Panc1 (cell line): ENCODE results near the gene SPTBN1.

Experiments used
- POLR2AphosphoS5 ChIP-seq: IDR thresholded peaks from 2 replicates; pipeline ENCODE4 v1.6.1; 2012; ENCODE audit warnings: mild to moderate bottlenecking, low read depth, low read length, moderate library complexity
- TCF7L2 ChIP-seq: IDR thresholded peaks from 2 replicates; pipeline ENCODE4 v1.6.1; 2011; ENCODE audit warnings: mild to moderate bottlenecking, low read depth, low read length, inconsistent platforms
- TF ChIP-seq, protein P1 (sequence below): fragments of 450-650 bp; IDR thresholded peaks from 2 replicates; pipeline ENCODE4 v1.5.1; 2017; ENCODE audit warnings: mild to moderate bottlenecking
- TF ChIP-seq, protein P2 (sequence below), 2 experiments: IDR thresholded peaks; 2 replicates each; pipeline ENCODE4 v1.6.1; 2011 to 2012; ENCODE audit warnings: low read depth in 2 of 2, control low read depth in 1 of 2, low read length in 1 of 2, mild to moderate bottlenecking in 1 of 2, moderate library complexity in 1 of 2; ENCODE audit not compliant: insufficient read depth in 1 of 2

GRCh38 chr2:54476852-54477251, 20.7 kb downstream of the SPTBN1 start:
- TF ChIP-seq, protein P1, sequence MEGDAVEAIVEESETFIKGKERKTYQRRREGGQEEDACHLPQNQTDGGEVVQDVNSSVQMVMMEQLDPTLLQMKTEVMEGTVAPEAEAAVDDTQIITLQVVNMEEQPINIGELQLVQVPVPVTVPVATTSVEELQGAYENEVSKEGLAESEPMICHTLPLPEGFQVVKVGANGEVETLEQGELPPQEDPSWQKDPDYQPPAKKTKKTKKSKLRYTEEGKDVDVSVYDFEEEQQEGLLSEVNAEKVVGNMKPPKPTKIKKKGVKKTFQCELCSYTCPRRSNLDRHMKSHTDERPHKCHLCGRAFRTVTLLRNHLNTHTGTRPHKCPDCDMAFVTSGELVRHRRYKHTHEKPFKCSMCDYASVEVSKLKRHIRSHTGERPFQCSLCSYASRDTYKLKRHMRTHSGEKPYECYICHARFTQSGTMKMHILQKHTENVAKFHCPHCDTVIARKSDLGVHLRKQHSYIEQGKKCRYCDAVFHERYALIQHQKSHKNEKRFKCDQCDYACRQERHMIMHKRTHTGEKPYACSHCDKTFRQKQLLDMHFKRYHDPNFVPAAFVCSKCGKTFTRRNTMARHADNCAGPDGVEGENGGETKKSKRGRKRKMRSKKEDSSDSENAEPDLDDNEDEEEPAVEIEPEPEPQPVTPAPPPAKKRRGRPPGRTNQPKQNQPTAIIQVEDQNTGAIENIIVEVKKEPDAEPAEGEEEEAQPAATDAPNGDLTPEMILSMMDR, result no peak
- TF ChIP-seq, protein P2, sequence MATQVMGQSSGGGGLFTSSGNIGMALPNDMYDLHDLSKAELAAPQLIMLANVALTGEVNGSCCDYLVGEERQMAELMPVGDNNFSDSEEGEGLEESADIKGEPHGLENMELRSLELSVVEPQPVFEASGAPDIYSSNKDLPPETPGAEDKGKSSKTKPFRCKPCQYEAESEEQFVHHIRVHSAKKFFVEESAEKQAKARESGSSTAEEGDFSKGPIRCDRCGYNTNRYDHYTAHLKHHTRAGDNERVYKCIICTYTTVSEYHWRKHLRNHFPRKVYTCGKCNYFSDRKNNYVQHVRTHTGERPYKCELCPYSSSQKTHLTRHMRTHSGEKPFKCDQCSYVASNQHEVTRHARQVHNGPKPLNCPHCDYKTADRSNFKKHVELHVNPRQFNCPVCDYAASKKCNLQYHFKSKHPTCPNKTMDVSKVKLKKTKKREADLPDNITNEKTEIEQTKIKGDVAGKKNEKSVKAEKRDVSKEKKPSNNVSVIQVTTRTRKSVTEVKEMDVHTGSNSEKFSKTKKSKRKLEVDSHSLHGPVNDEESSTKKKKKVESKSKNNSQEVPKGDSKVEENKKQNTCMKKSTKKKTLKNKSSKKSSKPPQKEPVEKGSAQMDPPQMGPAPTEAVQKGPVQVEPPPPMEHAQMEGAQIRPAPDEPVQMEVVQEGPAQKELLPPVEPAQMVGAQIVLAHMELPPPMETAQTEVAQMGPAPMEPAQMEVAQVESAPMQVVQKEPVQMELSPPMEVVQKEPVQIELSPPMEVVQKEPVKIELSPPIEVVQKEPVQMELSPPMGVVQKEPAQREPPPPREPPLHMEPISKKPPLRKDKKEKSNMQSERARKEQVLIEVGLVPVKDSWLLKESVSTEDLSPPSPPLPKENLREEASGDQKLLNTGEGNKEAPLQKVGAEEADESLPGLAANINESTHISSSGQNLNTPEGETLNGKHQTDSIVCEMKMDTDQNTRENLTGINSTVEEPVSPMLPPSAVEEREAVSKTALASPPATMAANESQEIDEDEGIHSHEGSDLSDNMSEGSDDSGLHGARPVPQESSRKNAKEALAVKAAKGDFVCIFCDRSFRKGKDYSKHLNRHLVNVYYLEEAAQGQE (IDR thresholded peaks at IDR 0.05; ENCODE audit: insufficient read depth in 1 of 2, low read depth in 2 of 2, low read length in 1 of 2), result no peak
- TF ChIP-seq POLR2AphosphoS5 (no peak), TCF7L2 (no peak)
